GM12873 (cell line): ENCODE results near the gene LAMA1.

Source experiments
- TF ChIP-seq, protein P1 (sequence below): IDR thresholded peaks from 2 replicates; pipeline ENCODE4 v1.5.1; 2012; ENCODE audit warnings: low read depth, mild to moderate bottlenecking, moderate library complexity, low read length, control low read depth; ENCODE audit not compliant: insufficient read depth; ENCODE audit errors: missing control alignments

Gene LAMA1

DNA sequence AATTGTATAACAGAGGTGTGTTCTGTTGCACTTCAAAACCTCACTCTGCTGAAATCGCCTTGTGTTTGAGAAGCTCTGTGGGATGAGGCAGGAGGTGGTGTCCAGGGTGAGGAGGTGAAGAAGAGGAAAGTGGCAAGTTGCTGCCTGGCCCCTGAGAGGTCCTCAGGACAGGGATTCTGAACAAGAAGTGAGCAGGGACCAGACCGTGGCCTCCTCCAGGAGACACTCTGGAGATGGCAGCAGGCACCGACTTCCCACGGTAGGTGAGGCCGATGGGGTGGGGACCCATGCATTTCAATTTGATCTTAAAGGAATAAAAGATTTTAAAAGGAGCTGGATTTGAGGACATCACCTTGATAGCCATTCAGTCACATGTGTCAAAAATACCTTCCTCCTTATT, 37.5 kb upstream of the LAMA1 start:
- TF ChIP-seq, protein P1, sequence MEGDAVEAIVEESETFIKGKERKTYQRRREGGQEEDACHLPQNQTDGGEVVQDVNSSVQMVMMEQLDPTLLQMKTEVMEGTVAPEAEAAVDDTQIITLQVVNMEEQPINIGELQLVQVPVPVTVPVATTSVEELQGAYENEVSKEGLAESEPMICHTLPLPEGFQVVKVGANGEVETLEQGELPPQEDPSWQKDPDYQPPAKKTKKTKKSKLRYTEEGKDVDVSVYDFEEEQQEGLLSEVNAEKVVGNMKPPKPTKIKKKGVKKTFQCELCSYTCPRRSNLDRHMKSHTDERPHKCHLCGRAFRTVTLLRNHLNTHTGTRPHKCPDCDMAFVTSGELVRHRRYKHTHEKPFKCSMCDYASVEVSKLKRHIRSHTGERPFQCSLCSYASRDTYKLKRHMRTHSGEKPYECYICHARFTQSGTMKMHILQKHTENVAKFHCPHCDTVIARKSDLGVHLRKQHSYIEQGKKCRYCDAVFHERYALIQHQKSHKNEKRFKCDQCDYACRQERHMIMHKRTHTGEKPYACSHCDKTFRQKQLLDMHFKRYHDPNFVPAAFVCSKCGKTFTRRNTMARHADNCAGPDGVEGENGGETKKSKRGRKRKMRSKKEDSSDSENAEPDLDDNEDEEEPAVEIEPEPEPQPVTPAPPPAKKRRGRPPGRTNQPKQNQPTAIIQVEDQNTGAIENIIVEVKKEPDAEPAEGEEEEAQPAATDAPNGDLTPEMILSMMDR = no peak

GRCh38 chr18:7152440-7152839, 34.8 kb upstream of the LAMA1 start:
- TF ChIP-seq, protein P1 = no peak

DNA sequence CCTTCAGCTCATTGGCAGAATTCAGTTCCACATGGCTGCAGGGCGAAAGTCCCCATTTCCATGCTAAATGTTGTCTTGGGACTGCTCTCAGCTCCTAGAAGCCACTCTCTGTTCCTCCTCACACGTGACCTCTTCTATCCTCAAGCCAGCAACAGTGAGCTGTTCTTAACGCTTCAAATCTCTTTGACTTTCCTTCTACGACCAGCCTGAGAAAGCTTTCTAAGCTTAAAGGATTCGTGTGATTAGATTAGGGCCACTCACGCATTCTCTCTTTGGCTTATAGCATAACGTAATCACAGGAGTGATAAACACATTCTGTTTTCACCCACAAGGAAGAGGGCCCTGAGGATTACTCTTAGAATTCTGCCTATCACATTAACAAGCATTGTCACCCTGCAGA, 29.8 kb upstream of the LAMA1 start:
- TF ChIP-seq, protein P1 = no peak

DNA sequence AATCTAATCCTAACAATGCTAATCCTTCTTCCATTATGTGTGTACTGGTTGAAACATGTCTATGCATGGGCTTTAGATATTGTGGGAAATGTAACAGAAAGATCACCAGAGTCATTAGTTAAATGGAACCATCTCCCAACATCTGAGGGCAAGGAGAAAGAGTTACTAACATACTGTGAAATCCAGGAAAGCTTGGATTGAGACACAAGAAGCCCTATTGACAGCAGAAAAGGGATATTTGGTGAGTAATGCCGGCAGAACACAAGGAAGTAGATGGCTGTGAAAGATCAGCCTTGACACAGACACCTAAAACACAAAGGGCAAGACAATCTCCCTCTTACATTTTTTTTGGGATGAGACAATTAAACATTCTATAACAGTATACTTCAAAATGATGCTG, 28.5 kb upstream of the LAMA1 start:
- TF ChIP-seq, protein P1 = no peak

DNA sequence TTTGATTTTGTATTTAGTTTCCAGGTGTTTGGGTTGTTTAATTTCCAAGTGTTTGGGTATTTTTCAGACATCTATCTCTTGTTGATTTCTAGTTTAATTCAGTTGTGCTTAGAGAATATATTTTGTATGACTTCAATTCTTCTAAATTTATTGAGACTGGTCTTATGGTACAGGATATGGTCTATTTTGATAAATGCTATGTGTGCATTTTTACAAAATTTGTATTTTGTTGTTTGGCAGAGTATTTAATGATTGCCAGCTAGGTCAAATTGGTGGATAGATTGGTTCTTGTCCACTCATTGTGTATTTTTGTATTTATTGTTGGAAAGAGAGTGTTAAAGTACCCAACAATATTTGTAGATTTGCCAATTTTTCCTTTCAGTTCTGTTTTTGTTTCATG, 23.7 kb upstream of the LAMA1 start:
- TF ChIP-seq, protein P1 = no peak

- TF ChIP-seq, protein P1 = no peak
Observed at GRCh38 chr18:7139409-7139808, 21.8 kb upstream of the LAMA1 start.

- TF ChIP-seq, protein P1 = no peak
Observed at GRCh38 chr18:7133181-7133580, 15.6 kb upstream of the LAMA1 start.
